ENCODE results near the gene CARD11.

- TF ChIP-seq CTCF (IDR thresholded peaks at IDR 0.05), result no peak
- no peak for TF ChIP-seq POLR2A (IDR thresholded peaks at IDR 0.05)
- no peak for TF ChIP-seq EP300 (IDR thresholded peaks at IDR 0.05)
- TF ChIP-seq POLR2AphosphoS5 (IDR thresholded peaks at IDR 0.05), result no peak
These were observed 114.1 kb downstream of the CARD11 start for GRCh38 chr7:2929321-2930201.

All from suprapubic skin (tissue), 4 donors.